Fibroblast of skin of left biceps (primary cell): ENCODE data around the gene CDH16.
A peak's percentile ranks its signal among the peaks of the same experiment; 100 is the strongest.

Experiments
- DNase-seq, 2 experiments: peaks; one replicate each; pipeline ENCODE4 v3.0.0-alpha.2; 2013; ENCODE audit warnings: low read depth in 2 of 2

Gene CDH16

DNA sequence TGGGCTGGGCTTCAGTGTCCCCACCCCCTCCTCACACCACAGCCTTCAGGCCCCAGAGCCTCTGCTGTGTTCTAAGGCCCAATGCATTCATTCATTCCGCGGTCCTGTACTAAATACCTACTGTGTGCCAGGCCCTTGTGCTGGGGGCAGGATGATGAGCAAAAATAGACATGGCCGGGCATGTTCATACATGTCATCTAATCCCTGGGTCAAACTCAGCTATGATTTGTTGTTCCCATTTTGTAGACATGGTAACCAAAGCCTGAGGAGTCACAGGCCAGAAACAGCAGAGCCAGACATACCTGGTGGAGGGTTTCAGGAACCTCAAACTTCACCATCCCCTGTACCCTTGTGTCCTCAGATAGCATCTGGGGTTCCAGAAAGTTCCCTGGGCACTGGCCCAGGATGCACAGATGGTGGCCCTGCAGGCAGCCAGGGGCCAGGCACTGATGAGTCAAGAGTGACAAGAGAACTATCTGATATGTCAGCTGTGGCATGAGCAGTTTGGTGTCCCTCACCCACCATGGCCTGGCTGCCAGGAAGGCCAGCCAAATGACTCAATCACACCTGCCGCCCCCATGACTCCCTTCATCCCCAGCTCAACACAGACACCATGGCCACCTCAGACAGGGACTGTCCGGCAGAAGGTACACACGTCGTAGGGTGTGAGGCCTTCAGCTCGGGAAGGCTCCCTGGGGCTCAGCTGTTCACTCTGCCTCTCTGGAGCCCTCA lies 9.4 kb upstream of the CDH16 start:
- DNase-seq = no peak

DNA sequence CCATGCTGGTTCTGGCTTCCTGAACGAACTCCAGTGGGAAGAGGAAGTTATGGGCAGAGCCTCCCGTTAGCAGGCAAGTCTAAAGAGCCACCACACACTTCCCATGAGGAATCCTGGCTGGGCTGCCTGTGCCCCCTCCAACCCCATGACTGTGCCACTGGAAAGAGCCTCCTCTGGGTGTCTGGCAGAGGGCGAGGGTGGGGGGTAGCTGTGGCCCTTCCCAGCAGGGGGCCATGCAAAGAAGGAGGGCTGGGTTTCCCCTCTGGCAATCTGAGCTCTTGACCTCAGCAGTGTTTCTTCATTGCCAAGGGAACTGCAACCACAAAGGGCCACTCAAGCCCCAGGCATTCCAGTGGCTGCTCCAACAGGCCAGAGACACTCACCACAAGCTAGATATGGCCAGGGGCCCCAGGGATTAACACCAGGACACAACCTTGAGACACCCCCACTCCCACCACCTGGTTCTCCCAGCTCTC lies 8.3 kb upstream of the CDH16 start:
- peak in 1 of 2 experiments; percentile 8 for DNase-seq

DNA sequence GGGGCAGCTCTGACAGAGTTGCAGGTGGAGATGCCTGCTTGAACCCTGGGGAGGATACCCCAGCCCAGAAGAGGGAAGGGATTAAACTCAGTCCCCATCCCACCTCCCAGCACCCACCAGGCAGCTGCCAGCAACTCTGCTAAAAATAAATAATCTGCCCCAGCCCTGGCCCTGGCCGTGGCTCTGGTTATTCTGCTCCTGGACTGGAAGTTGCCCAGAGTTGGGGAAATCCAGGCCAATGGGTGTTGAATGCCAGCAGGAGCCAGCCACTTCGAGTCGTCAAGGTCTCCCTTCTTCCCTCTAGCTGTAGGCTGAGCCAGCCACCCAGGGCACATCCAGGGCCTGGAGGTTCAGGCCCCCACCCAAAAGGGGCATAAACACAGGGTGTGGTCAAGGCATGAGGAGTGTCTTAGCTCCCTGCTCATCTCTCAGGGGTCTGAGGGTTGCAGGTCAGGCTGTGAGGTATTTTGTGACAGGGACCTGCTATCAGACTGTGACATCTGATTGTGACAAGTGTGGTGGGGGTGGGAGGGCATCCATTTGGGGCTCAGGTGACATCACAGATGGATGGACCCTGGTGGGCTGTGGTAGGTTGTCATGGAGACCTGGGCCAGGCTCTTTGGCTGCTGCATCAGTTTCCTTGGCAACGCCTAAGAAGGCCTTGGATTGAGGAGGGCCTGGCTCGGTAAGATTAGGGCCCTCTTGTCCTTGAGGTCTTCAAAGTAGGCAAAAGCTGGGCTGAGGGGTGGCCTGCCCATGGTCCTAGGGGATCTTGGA lies 7.7 kb upstream of the CDH16 start:
- no peak for DNase-seq

DNA sequence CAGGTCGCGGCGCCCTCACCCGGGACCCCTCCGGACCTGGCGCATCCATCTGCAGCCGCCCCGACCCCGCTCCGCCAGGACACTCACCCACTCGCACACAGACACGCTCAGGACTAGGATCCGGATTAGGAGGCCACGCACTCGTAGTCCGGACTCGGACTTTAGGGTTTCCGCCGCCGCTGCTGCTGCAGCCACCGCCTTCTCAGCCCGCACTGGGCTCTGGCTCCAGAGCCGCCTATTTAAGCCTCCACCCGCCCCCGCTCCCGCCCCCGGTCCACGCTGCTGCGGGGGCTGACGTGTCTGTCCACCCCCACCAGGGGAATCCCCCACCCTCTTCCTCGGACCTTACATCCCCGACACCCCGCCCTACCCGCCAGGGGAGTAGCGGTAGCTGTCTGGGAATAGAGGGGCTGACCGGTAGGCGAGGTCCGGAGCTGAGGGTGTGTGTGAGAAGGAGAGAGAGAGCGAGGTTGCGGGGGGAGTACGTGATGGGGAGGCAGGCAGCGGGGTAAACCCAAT lies 6.7 kb upstream of the CDH16 start, which contains the start of gene RRAD:
Gene RRAD (minus strand): TSS at position 214 of the 519 bp plus-strand sequence. CDS start 356 bp downstream, outside the sequence.
- DNase-seq = no peak

DNA sequence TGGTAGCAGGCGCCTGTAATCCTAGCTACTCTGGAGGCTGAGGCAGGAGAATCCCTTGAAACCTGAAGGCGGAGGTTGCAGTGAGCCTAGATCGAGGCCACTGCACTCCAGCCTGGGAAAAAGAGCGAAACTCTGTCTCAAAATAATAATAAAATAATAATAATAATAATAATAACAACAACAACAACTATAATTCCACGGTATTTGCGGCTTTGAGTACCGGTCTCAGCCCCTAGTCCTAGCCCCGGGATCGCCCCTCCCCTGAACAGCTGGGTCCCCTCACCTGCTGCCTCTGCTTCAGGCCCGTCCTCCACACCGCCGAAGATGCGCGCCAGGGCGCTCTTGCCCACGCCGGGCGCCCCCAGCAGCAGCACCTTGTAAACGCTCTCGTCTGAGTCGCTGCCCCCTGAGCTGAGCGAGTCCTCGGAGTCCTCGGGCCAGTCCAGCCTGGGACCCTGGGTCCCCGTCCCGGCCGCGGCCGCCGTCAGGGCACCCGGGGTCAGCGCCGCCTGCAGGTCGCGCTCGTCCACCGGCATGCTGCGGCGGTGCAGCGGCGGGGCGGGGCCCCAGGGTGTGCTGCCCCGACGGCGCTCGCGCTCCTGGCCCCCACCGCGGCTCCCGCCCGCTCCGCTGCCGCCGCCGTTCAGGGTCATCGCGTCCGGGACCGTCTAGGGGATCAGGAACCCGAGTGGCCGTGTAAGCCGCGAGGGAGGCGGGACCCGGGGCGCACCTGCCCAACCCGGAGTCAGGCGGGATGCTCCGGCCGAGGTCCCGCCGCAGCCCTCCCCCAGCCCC lies 6.0 kb upstream of the CDH16 start:
- no peak for DNase-seq

DNA sequence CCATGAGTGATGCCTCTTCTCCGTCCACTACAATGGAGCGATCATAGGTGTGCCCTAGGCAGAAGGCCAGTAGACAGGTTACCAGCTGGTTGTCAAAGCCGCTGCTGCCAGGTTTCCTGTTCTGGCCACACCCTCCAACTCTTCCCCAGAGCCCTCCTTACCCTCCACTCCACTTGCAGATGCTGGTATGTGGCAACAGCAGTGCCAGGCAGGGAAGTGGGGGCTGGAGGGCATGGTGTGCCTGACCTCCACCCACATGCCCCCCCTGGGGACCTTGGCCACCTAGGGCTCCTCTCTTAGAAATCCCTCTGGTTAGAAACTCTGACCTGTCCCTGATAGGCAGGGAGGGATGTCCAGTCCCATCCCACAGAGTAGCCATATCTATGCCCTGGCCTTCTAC lies 5.2 kb upstream of the CDH16 start:
- no peak for DNase-seq

DNA sequence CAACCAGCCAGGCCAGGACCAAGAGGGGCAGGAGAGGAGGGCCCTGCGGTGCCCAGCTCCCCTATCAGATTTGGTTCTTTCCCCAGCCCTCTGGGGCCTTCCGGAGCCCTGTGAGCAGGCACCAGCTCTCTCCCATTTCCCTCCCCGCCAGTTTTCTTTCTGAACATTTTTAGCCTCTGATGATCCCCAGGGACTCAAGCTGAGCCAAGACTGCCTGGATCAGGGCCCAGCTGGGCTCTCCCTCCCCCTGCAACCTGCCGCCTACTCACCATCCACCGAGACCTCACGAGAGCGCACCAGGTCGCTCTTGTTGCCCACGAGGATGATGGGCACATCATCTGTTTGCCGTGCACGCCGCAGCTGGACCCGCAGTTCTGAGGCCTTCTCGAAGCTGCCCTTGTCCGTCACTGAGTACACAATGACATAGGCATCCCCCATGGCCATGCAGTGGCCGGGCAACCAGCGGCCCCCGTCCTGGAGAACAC lies 4.6 kb upstream of the CDH16 start:
- DNase-seq = no peak

DNA sequence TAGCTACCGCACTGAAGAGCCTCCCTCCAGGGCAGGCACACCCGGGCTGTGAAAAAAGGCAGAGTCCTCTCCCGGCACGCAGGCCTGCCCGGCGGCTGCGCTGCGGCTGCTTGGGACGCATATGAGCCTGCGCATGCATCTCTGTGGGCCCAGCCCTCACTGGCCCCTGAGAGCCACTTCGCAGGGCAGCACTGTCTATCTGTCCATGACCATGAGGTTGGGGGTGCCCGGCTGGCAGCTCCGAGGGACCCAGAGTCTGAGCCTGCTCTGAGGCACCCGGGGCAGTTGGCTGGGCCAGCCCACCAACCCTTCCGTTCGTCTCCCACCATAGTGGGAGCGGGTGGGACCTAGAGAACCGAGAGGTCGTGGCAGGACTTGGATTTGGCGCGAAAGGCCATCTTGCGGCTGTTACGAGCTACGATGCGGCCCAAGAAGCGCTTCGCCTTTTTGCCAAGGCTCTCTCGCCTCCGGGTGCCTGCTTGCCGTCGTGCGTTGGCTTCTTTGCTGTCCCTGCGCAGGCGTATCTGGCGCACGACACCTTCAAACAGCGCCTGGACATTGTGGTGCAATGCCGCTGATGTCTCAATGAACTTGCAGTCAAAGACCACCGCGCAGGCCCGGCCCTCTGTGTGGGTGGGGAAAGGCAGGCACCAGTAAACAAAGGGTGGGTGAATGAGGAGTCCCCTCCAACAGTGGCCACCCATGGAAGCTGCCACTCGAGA lies 3.2 kb upstream of the CDH16 start:
- no peak for DNase-seq

DNA sequence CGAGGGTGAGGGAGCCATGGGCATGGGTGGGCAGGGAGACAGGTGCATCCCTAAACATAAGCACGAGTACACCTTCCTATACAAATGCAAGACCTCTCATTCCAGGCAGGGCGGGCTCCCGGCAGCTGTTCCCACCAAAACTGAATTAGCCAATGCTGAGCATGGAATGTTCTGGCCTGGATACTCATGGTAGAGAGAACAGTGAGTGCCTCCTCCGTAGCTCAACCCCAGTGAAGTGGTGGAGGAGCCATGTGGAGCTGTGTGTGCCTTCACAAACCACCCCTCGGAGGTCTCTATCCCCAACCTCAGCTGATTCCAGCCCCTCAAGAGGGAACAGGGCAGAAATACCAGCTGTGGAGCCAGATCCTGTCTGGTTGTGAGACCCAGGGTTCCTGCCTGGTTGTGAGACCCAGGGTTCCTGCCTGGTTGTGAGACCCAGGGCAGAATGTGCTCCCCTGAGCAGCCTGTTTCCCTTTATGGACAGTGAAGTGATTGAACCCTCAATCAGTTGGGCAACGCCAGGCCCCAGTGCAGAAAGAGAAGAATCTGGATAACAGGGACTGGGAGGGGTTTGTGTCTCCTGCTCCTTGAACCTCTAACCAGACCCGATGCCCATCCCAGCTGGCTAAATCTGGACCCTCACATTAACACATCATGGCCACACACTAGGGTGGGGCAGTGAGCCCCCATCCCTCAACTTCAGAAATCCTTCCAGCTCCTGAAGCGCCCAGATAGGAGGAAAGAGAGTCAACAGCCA lies 2.4 kb upstream of the CDH16 start:
- no peak for DNase-seq

DNA sequence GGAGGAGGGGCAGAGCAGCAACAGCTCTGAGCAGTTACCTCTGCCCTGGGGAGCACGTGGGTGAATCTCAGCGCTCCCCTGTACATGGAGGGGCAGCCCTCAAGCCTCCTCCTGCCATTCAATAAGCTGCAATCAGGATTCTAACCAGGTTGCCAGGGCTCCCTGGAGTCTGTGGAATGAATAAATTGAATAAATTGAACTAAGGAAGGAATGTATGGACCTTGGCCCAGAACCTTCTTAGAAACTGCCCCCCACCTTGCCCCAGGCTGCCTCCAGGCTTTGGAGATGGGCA lies 1.6 kb upstream of the CDH16 start:
- no peak for DNase-seq

DNA sequence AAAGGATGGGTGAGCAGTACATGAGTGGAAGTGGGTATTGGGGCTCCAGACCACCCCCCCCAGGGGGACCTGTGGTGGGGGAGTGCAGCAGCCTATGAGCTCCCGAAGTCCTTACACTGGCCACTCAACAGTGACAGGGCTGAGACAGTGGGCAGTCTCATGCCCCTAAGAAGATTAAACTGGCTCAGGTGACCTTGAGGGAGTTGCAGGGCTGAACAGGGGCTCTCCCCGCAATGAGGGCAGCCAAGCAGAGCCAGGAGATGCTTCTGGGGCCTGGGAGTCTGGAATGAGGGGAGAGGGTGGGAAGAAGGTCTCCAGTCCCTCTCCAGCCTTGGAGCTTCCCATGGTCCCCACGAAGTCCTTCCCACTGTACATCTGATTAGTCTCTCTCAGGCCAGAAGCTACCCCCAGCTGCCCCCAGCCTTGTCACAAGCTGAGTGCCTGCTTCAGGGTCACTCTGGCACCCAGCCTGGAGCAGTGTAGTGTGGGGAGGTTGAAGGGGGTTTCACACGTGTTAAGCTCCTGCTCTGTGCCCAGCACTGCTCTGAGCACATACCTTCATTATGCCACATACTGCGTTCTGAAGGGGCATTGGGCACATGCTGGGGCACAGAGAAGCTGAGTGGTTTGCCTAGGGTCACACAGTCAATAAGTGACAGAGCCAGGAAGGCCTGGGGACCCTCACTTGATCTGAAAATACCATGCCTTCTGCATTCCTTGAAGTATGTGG lies 1.0 kb upstream of the CDH16 start:
- DNase-seq = no peak

DNA sequence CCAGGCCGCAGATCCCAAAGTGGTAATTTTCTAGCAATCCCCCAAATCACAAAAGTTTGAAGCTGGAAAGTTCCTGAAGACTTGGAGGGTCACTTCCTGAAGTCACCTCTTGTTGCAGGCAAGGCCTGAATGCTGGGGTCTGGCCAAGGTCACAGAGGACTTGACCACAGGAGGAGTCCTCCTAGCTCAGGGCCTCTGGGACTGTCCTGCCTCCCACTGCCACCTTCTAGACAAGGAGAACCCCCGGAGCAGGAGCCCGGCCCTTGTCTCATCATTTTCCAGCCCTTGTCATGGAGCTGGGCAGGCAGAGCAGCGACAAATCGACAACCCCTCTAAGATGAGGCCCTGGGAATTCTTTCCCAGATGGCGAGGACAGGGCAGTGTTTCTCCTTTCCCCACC lies 330 bp downstream of the CDH16 start:
- no peak for DNase-seq

DNA sequence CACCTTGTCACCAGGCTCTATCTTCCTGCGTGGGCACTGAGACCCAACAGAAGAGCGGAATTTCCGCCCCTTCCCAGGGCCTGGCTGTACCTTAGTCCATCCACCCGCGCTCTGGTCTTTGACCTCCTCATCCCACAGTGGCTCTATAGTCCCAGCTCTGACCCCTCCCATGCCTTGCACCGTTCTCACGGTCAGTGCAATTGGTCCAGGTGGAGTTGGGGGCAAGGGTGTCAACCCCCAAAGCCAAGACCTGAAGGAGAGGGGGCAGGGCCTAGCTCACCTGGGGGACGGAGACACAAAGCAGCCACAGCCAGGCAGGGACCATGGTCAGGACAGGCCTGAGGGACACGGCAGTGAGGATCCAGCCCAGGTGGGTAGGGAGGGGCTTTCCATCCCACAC lies 944 bp downstream of the CDH16 start:
- DNase-seq = no peak

DNA sequence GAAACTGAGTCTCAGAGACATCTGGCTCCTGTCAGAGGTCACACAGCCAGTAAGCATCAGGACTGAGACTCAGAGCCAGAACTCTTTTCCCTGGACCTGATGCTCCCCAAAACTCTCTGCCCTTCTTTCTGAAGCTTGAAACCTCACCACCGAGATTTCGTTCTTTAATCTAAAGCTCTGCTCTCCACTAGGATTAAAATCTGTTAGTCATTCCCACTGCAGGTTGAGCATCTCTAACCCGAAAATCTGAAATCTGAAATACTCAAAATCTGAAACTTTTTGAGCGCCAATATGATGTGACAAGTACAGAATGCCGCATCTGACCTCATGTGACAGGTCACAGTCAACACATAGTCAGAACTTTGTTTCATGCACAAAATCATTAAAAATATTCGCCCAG lies 2.2 kb downstream of the CDH16 start:
- no peak for DNase-seq

DNA sequence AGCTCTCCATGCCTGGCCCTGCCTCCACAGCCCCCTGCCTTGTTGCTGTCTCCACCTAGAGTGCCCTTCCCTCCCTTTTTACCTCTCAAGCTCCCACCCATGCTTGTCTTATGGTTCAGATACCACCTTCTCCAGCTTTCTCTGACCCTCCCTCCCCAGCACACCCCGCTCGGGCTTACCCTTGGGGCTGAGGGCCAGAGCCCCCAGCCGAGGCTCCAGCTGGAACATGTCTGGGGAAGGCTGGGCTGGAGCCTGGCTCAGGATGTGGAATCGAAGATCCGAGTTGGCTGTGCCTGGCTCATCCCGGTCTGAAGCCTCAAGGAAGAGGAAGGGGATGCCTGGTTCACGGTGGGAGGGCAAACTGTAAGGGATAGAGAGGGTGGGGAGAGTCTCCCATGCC lies 3.6 kb downstream of the CDH16 start:
- DNase-seq = no peak

DNA sequence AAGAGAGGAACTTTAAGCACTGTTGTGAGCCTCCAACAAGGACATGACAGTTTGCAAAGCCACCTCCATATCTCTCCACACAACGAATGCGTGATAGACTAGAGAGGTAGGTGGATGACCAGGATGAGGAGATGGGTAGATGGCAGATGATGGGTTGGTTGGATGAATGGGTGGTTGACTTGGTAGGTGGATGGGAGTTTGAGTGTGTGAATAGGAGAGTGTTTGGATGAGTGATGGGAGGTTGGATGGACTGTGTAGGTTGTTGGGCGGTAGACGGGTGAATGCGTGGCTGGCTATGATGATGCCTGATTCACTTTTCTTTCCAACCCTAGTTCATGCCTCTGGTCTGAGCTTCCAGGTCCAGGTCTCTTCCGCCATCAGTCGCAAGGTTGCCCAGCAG lies 4.1 kb downstream of the CDH16 start:
- no peak for DNase-seq

DNA sequence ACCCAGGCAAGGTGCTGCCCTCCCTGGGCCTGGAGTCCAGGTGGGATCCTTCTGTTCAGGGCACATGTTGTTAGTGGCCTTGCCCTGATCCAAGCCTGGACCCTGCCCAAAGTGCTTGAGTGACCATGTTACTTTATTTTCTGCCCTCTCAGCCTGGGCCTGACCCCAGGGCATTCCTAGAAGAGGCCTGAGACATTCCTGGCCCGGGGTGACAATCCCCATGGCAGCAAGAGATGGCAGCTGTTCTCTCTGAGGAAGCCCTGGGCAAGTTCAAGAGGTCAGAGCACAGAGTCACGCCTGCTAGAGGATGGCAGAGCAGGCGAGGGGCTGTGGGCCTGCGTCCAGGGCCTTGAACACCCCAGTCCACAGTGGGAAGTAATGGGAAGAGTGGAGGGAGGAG lies 5.0 kb downstream of the CDH16 start:
- no peak for DNase-seq

DNA sequence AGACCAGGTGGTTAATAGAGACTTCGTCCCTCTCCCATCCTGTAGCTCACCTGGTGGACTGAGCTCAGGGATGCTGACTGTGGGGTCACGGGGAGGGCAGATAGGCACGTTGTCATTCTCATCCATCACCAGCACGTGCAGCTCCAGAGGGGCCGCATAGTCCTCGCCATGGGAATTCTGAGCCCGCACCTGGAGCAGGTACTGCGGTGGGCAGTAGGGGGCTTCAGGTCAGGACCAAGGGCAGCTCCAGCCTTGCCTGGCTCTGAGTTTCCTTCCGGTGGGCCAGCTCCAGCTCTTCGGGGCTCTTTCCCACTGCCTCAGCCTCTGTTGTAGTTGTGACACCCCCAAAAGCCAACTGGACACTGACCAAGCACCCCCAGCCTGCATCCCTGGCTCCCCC lies 5.6 kb downstream of the CDH16 start:
- no peak for DNase-seq

DNA sequence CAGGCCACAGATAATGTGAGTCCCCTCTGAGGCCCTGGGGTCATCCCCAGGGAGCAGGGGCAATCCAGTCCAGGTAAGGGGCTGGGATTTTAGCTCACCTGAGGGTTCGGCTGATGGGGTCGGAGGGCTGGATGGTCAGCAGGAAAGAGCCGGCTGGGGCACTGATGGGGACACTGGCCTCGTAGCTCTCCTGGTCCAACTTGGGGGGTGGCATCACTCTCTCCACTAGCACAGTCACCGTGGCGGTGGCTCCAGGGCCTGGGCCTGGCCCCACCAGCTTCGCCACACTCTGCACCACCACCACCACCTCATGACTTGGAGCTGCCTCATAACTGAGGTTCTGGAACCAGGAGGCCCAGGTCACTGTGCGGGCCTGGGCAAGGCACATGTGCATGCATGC lies 6.9 kb downstream of the CDH16 start:
- DNase-seq = no peak

DNA sequence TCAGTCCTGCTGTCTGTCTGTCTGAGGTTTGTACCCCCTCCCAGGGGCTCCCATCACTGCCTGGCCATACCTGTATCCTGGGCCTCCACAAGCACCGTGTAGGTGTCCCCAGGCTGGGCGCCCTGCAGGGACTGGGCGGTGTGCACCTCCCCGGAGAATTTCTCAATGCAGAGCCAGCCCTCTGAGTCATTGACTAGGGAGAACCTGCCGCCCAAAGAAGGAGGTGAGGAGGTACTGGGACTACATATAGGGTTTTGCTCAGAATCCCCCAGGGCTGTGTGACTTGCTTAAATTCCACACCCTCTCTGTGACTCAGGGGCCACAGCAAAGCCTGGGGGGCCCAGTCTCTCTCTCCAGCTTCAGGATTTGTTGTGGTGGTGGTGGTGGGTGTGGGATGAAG lies 7.6 kb downstream of the CDH16 start:
- no peak for DNase-seq
